GM21381 (cell line): ENCODE results near the gene CSNK1A1.

Experiments used
- ATAC-seq: cut with Tn5 transposase; IDR thresholded peaks from one replicate; pipeline ENCODE4 v1.9.1; 2021; ENCODE audit warnings: mild to moderate bottlenecking, moderate library complexity; ENCODE audit not compliant: unreplicated experiment

The CSNK1A1 gene

GRCh38 chr5:149575131-149575530 lies 23.9 kb upstream of the CSNK1A1 start:
- ATAC-seq: no peak

DNA sequence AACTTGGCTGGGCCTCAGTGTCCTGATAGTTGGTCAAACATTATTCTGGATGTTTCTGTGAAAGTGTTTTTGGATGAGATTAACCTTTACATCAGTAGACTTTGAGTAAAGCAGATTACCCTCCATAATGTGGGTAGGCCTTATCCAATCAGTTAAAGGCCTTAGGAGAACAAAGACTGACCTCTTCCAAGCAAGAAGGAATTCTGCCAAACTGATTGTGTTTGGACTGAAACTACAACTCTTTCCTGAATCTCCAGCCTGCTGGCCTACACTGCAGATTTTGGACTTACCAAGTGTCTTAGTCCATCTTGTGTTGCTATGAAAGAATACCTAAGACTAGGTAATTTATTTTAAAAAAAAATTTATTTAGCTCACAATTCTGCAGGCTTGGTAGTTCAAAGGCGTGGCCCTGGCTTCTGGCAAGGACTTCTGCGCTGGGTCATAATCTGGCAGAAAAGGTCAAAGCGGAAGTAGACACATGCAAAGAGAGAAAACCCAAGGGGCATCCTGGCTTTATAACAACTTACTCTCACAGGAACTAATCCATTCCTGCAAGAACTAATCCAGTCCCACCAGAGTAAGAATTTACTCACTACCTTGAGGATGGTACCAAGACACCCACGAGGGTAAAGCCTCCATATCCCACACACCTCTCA lies 21.5 kb upstream of the CSNK1A1 start:
- no peak for ATAC-seq

DNA sequence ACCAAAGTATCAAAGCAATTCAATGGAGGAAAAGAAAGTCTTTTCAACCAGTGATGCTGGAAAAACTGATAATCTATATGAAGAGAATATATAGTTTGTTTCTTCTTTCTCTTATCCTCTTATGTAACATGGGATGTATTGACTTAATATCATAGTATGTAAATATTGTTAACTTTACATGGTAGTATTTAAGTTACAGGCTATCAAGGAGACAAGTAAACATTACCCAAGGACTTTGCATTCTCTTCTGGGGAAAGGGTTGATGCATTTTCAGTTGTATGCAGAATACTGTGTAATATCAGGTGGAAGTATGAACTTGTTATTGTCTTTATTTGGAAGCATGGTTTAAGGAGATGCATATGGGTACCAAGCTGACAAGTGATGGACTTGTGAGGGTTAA lies 20.9 kb upstream of the CSNK1A1 start:
- ATAC-seq: no peak

- ATAC-seq: no peak
These were observed 16.0 kb upstream of the CSNK1A1 start for GRCh38 chr5:149567226-149567625.

DNA sequence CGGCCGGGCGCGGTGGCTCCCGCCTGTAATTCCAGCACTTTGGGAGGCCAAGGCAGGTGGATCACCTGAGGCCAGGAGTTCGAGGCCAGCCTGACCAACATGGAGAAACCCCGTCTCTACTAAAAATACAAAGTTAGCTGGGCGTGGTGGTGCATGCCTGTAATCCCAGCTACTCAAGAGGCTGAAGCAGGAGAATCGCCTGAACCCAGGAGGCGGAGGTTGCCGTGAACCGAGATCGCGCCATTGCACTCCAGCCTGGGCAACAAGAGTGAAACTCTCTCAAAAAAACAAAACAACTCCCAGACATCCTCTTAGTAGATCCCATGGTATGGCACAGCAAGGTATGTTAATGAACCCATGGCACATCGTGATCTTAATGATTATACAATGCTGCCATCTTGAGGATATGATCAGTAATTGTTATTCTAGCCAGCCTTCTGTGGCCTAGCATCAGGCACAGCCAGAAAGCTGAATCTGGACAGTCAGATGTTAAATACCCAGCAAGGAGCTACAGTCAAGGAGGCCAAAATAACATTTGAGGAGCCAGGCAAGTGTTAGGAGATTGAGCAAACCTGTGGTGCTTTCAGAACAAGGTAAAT lies 13.4 kb upstream of the CSNK1A1 start:
- ATAC-seq: peak; percentile 93

DNA sequence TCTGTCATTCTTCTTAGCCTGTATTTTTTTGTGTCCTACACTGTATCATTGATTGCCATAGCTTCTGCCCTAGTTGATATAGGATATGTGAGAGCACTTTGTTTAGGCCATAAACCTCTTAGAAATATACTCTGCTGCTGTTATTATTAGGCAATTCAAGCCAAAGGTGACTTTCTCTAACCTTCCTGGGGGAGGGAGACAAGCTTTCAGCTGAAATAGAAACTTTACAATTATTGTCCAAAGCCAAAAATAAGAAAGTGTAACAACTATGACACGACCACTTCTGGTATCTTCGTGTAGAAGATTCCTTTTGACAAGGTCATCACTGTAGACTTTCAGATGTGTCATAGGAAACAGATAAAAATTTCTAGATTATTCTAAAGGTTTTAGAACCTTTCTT lies 12.2 kb upstream of the CSNK1A1 start:
- ATAC-seq: no peak

GRCh38 chr5:149561848-149562247 lies 10.6 kb upstream of the CSNK1A1 start:
- no peak for ATAC-seq

- ATAC-seq: no peak
These were observed 8.5 kb upstream of the CSNK1A1 start for GRCh38 chr5:149559706-149560105.

DNA sequence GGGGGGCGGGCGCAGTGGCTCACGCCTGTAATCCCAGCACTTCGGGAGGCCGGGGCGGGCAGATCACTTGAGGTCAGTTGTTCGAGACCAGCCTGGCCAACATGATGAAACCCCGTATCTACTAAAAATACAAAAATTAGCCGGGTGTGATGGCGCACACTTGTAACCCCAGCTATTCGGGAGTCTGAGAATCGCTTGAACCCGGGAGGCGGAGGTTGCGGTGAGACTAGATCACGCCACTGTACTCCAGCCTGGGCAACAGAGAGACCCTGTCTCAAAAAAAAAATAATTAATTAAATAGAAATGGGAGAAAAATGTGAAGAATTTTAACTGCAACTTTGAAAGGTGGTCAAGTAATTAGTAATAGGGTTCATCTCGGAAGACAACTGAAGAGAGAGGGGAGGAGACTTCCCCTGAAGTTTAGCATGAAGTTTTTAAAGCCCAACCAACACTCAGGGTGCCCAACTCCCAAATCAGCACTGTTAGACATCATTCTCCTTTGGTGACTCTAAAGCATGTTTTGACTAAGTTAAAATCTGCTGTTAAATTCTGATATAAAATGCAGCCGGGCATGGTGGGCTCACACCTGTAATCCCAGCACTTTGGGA lies 1.4 kb upstream of the CSNK1A1 start:
- ATAC-seq: no peak

DNA sequence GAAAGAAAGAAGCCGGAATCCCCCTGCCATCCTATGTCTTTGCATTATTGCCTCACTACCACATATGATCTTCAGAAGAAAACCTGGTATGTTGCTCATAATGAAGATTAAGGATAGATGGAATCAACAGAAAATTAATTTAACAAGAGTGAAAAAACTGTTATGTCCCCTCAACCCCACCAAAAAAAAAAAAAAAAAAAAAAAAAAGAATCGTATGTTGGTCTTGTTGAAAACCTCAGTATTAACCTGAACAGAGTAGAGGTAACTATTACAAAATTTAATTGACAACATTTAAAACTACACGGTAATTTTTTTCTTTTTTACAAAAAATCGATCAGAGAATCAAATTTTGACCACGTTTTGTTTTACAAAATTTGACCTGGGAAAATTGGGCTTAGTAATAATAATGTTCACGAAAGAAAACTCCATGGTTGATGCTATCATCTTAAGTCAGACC lies 827 bp upstream of the CSNK1A1 start:
- ATAC-seq: no peak

DNA sequence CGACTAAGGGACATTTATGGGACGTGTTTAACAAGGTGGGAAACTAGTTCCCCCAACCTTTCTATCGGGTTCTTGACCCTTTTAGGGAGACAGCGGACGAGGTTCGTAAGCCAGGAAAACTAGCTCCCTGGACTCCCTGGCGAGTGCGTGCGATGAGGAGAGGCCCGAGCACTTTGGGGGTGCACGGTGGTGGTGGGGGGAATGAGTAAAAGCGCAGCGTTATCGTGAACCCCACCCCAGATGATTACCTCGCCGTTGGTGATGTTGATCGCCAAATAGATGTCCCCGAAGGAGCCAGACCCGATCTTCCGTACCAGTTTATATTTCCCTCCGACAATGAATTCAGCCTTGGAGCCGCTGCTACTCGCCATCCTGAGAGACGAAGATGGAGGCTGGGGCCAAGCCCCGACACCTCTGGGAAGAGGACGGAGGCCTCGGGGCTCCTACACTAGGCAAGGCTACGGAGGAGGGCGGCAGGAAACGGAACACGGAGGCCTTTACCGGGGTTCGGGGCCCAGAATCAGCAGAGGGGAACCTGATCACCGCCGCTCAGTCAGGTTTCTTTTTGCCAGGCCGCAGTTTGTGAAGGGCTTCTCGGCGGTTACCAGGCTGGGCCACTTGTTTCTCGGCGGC lies 529 bp downstream of the CSNK1A1 start:
- peak; percentile 1 for ATAC-seq

DNA sequence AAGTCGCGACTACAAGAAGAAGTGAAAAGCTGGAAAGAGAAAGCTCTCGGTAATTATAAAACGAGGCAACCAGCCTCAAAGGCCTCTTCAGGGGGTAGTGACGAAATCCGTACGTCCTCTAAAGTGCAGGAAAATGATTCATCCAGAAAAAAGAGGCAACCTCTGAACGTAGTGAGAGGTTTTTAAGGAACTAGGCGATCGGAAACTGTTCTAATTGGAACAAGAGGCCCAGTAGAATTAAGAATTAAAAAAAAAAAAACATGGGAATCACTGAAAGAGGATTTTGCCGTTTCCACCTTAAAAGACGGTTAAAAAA lies 1.0 kb downstream of the CSNK1A1 start:
- ATAC-seq: no peak

DNA sequence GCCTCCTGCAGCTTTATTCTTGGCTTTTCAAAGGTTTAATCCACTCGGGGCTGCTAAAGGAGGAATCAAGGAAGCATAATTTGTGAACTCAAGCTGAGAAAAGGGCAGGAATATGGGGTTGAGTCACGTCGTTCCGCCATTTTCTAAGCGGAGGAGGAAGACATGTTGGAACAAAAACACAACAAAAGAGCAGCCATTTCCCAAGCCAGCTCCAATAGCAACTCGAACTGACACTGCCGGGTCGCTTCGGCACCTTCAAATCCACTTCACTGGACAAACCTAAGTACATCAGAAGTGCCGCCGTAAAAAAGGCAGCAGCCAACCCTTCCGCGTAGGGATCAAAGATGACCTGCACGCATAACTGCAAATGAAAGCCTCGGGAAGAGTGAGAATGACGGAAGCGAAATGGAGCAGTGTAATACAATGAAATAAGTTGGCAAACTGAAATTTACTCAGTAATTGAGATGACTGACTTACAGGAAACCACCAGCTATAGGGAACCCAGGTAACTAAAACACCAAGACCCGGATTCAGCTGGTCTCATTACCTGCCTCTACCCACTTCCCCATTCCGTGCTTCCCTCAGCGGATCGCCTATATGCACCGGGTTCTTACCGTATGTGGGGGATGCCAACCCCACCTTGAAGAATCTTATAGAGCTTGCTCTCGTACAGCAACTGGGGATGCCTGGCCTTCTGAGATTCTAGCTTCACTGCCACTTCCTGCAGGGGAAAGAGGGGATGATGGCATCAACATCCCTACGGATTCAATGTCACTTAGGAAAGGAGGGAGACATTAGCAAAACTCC lies 1.6 kb downstream of the CSNK1A1 start:
- no peak for ATAC-seq

DNA sequence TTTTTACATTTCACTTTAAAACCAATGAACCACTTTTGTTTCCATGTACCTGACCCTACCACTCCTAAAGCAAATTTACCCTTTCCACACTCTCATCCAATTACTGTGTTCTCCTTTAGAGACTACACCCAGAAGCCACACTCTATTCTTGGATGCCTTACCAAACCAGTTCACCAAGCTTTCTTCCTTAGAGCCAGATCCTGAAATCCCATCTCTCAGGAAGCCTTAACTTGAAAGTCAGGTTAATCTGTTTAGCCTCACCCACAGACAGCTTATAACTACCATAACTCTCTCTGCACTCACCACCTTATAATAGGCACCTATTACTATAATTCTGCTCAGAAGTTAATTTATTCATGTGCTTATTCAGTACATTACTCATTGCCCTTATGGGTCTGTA lies 4.3 kb downstream of the CSNK1A1 start:
- no peak for ATAC-seq

GRCh38 chr5:149545327-149545726 lies 5.9 kb downstream of the CSNK1A1 start:
- ATAC-seq: no peak

DNA sequence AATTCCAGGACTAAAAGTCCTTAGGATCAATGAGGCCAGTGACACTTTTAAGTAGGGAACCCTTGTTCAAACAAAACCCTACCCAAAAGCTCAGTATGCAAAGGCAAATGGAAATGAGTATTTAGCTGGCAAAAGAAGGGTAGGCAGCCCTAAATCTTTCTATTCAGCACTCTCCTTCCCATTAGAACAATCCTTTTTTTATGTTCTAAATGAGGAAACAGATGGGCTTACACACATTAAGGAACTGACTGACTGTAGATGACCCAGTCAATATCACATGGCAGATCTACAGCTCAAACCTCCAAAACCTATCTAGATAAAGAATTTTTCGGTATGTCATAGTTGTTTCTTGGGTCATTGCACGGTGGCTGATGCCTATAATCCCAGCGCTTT lies 7.2 kb downstream of the CSNK1A1 start:
- no peak for ATAC-seq

DNA sequence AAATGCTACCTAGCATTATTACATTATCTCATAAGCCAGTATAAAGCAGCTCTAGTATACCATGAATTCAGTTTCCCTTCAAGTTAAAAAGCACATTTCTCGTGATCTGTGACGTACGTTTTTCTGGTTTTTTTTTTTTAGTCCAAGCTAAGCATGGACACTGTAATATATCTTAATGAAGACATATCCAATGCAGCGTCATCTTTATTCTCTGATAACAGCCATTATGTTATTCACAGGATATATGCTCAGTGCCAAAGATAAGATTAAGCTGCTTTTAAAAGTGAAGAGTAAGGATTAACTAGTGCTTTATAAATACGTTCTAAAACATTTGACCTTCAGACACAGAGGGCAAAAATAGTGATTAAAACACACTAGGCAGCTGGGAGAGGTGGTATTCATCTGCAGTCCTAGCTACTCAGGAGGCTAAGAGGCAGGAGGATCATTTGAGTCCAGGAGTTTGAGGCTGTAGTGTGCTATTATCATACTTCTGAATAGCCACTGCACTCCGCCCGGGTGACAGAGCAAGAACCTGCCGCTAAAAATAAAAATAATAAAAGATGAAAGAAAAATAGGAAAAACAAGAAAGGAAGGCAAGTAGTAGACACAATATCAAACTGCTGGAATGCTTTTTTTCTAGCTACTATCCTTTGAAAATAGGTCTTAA lies 7.7 kb downstream of the CSNK1A1 start:
- no peak for ATAC-seq

DNA sequence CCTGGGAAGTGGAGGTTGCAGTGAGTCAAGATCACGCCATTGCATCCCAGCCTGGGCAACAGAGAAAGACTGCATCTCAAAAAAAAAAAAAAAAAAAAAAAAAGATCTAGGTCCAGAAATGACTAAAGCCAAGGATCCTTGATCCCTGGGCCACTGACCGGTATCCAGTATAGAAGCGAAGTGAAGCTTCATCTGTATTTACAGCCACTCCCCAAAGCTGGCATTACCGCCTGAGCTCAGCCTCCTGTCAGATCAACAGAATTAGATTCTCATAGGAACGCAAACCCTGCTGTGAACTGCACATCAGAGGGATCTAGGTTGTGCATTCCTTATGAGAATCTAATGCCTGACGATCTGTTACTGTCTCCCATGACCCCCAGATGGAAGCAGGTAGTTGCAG lies 9.3 kb downstream of the CSNK1A1 start:
- ATAC-seq: no peak

GRCh38 chr5:149540089-149540488 lies 11.2 kb downstream of the CSNK1A1 start:
- ATAC-seq: no peak

DNA sequence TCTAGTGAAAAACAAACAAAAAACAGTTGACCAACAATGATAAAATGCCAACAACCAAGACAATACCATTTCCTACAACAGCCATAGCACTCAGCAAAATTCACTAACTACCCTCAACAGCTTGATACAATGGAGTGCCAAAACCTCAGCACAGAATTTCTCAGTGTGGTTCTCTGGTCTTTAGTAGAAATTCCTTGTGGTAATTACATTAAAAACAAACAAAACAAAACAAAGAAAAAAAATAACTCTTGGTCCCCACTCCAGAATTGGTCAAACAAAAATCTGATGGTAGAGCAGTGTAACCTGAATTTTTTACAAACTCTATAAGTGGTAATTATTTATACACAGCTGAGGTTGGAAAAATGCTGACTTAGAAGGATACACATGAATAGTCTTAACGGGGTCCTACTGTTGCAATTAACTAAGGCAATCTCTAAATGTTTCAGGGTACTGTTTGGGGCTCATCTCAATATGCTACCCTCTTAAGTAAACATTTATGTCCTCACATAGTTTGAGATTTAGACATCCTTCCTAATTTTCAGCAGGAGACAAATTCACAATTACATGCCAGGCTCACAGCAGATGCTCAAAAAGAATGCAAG lies 13.8 kb downstream of the CSNK1A1 start:
- ATAC-seq: no peak
